Immature natural killer cell (primary cell): ENCODE data around the gene SIL1. TPM values are rescaled to one million over a fixed set of nuclear protein-coding genes. Genes with fewer than 3 reads are reported as not detected.
"Not testable (repeated sequence)": the region's sequence is repeated elsewhere in the genome, so short reads cannot be mapped to it uniquely, and the experiment has no call there.

Experiments
- DNase-seq, 3 donors: peaks; one replicate each; pipeline ENCODE4 v3.0.0; 2022; ENCODE audit warnings: mixed read lengths in 1 of 3
- H3K27ac Mint-ChIP-seq, 6 donors: one replicate each; pipeline ENCODE4 v1.8.0; 2020; ENCODE audit warnings: mixed read lengths in 6 of 6, mild to moderate bottlenecking in 5 of 6, inconsistent platforms in 4 of 6, moderate library complexity in 3 of 6
- H3K27me3 Mint-ChIP-seq, 3 donors: one replicate each; pipeline ENCODE4 v1.8.0; 2020 to 2021; ENCODE audit warnings: low read depth in 3 of 3, mild to moderate bottlenecking in 3 of 3, mixed read lengths in 3 of 3, moderate library complexity in 3 of 3, inconsistent platforms in 1 of 3
- H3K36me3 Mint-ChIP-seq, 3 donors: one replicate each; pipeline ENCODE4 v1.8.0; 2020; ENCODE audit warnings: mixed read lengths in 3 of 3, inconsistent platforms in 2 of 3, mild to moderate bottlenecking in 2 of 3
- H3K4me1 Mint-ChIP-seq, 2 donors: one replicate each; pipeline ENCODE4 v1.8.0; 2020; ENCODE audit warnings: inconsistent platforms in 2 of 2, mild to moderate bottlenecking in 2 of 2, mixed read lengths in 2 of 2, moderate library complexity in 1 of 2
- H3K4me3 Mint-ChIP-seq, 5 donors: one replicate each; pipeline ENCODE4 v1.8.0; 2020; ENCODE audit warnings: mild to moderate bottlenecking in 5 of 5, mixed read lengths in 5 of 5, inconsistent platforms in 3 of 5, moderate library complexity in 3 of 5
- H3K9me3 Mint-ChIP-seq, 6 donors: one replicate each; pipeline ENCODE4 v1.8.0; 2020; ENCODE audit warnings: mild to moderate bottlenecking in 6 of 6, mixed read lengths in 6 of 6, inconsistent platforms in 4 of 6, moderate library complexity in 3 of 6
- polyA plus RNA-seq, 3 donors: library from polyadenylated mRNA; unstranded; fragments of 300-500 nt; fragmentation: Illumina TruSeq; gene quantifications; one replicate each; pipeline ENCODE4 v1.2.3, GENCODE V29; 2021

Gene SIL1
- polyA plus RNA-seq, 3 donors from 2014 or later: 22.0 to 22.7 (median 22.1) TPM

DNA sequence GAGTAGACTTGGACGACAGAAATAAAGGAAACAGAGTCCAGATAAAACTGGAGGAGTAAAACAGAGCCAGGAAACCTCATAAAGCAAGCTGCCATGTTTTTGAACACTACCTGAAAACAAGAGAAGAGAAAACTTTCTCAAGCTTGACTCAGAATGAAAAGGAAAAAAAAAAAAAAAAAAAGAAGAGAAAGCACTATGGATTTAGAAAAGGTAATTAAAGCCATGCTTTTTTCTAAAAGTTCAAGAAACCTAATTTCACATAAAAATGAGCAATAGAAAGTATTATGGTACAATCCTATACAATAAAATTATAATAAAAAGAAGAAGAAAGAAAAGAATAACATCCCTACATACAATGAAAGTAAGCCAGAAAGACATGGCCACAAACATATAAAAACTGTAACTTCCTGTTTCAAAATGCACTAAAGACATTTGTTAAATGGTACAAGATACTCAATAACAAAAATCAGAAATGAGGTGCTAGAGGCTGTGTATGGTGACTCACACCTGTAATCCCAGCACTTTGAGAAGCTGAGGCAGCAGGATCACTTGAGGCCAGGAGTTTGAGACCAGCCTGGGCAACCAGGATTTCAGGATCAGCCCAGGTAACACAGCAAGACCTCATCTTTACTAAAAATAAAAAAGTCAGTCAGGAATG lies 129.5 kb downstream of the SIL1 start:
- Mint-ChIP-seq H3K4me1 (peaks cover 6 to 14% of the 10 kb centered on the region in 2 donors), H3K9me3 (no peaks in the 10 kb centered on the region), H3K27me3 (peaks cover 0 to 3% (median 1%) of the 10 kb centered on the region in 3 donors), H3K4me3 (no peak overlapping the region), H3K27ac (peak overlapping the region in 1 of 6 donors; percentile 10), H3K36me3 (no peaks in the 10 kb centered on the region)
- DNase-seq: no peak

DNA sequence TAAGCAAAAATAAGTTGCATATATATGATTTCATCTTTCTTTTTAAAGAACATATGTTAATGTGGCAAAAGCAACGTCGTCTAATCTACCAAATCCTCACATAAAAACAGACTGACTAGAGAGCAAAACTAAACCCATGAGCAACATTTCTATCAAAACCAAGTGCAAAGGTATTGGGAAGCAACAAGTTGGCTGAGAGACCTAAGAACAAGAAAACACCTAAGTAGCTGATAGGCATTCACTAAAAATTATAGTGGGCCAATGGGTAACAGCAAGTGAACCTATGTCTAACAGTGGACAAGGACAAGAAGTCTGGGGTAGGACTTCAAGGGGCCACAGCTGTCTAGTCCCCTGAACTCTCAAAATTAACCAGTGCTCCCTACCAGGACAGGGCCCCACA lies 130.1 kb downstream of the SIL1 start:
- peaks cover 0 to 3% (median 1%) of the 10 kb centered on the region in 3 donors for H3K27me3 Mint-ChIP-seq
- H3K27ac Mint-ChIP-seq: peak overlapping the region in 1 of 6 donors; percentile 10
- no peak overlapping the region for H3K4me3 Mint-ChIP-seq
- H3K4me1 Mint-ChIP-seq: peaks cover 6 to 14% of the 10 kb centered on the region in 2 donors
- no peak for DNase-seq
- H3K36me3 Mint-ChIP-seq: no peaks in the 10 kb centered on the region
- no peaks in the 10 kb centered on the region for H3K9me3 Mint-ChIP-seq

DNA sequence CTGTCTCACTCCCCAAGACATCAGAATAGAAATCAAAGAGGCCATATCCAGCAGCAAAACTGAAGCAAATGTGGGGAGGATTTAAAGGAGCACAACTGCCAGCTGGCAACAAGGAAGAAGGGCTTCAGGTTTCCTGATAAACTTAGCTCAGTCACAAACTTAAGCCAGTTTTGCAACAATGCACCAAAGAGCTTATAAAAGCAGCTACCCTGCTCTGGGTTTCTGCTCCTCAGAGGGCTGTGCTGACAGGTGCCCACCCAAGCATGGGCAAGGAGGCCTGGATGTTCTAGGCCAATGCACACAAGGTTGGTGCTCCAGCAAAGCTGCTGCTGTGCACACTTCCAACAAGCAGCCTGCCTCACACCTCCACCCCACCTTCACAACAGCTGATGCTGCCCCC lies 132.9 kb downstream of the SIL1 start:
- Mint-ChIP-seq H3K9me3 (no peaks in the 10 kb centered on the region), H3K4me3 (no peak overlapping the region), H3K27ac (no peak overlapping the region), H3K36me3 (peaks cover 0 to 3% (median 0%) of the 10 kb centered on the region in 3 donors), H3K4me1 (peaks cover 6 to 14% of the 10 kb centered on the region in 2 donors), H3K27me3 (peaks cover 0 to 3% (median 3%) of the 10 kb centered on the region in 3 donors)
- no peak for DNase-seq

DNA sequence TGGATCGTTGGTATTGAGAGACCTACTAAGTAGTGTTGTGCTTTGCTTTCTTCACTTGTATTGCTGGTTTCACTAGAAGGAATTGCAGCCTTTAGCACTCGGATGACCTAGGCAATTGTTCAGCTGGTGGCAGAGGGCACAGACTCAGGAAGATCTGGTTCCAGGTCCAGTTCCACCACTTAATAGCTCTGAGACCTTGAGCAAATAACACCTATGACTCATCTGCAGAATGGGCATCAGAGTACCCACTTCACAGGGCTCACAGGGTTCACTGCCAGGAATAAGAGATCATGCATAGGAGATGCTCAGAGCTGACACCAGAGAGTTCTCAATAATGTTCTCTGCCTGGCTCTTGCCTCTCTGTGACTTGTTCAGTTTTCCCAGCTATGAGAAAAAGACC lies 133.6 kb downstream of the SIL1 start:
- Mint-ChIP-seq H3K36me3 (peaks cover 0 to 3% (median 0%) of the 10 kb centered on the region in 3 donors), H3K9me3 (no peaks in the 10 kb centered on the region), H3K27me3 (peaks cover 0 to 3% (median 3%) of the 10 kb centered on the region in 3 donors), H3K27ac (no peak overlapping the region), H3K4me1 (peaks cover 6 to 14% of the 10 kb centered on the region in 2 donors), H3K4me3 (no peak overlapping the region)
- DNase-seq: no peak

DNA sequence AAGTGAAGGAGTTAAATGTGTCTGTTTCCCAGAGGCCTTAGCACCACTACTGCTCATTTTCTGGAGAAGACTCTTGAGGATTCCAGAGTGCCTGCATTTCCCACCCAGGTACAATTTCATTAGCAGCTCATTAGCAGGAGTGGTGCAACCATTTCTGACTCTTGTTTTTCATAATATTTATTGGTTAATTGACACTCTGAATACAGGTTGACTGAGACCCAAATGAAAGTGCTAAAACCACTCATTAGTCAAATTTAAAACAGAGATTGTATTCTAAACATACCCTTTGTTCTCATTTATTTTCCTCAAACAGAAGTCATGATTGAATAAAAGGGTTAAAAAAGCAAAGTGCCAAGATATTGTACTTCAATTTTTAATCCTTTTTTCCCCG lies 134.5 kb downstream of the SIL1 start:
- H3K27ac Mint-ChIP-seq: no peak overlapping the region
- peaks cover 0 to 3% (median 0%) of the 10 kb centered on the region in 3 donors for H3K36me3 Mint-ChIP-seq
- H3K9me3 Mint-ChIP-seq: no peaks in the 10 kb centered on the region
- H3K27me3 Mint-ChIP-seq: peaks cover 0 to 3% (median 3%) of the 10 kb centered on the region in 3 donors
- peaks cover 3 to 10% of the 10 kb centered on the region in 2 donors for H3K4me1 Mint-ChIP-seq
- no peak for DNase-seq
- no peak overlapping the region for H3K4me3 Mint-ChIP-seq

DNA sequence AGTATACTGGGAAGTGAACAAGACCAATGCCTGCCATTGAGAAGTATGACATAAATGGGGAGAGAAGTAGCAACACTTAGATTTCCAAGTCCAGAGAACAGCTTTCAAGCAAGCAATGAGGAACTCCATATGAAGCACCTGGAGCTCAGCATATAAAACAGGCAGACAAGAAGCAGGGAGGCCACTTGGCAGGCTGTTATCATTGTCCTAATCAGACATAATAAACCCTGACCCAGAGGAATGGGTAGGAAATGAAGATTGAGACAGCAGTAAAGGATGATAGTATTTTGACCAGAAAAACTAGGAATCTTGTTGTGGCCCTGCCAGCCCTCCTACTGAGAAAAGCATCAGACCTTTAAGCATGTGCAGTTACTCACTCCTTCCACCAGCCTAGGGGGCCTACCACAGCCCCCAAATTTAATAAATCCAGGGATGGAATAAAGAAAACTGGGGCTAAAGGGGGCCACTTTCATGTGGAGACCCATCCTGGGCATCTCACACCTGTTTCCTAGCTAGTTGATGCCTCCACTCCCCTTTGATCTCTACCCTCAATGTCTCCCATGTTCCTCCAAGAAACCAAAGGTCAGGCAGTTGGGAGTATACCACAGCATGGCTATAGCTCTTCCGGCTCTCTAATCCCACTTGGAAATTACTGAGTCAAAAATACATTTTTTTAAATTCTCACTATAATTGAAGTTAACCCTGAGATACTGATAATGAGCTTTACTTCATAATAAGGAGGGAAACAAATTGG lies 135.1 kb downstream of the SIL1 start:
- no peak overlapping the region for H3K4me3 Mint-ChIP-seq

DNA sequence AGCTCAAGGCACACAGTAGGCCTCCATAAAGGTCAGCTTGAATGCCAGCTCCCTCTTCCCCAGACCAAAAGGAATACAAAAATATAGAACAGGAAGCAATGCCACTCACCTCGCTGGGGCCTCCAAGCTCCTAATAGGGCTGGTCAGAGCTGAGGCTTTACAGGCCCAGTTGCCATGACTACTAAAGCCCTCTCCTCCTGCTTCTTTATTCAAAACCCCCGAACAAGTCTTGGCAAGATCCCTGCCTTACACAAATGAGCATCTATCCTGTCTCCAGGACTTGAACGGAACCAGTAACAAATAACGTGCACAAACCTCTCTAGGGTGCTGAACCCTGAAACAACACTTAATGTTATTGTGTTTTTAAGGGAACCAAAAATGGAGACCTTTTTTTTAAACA lies 136.3 kb downstream of the SIL1 start:
- H3K27ac Mint-ChIP-seq: no peak overlapping the region
- peaks cover 0 to 3% (median 0%) of the 10 kb centered on the region in 3 donors for H3K36me3 Mint-ChIP-seq
- H3K27me3 Mint-ChIP-seq: peaks cover 0 to 3% (median 0%) of the 10 kb centered on the region in 3 donors
- no peak overlapping the region for H3K4me3 Mint-ChIP-seq
- no peaks in the 10 kb centered on the region for H3K9me3 Mint-ChIP-seq
- DNase-seq: no peak
- no peaks in the 10 kb centered on the region for H3K4me1 Mint-ChIP-seq

More for the DNA sequence above, 135.1 kb downstream of the SIL1 start:
- DNase-seq: no peak
- Mint-ChIP-seq H3K27me3 (peaks cover 0 to 3% (median 2%) of the 10 kb centered on the region in 3 donors), H3K36me3 (peaks cover 0 to 3% (median 0%) of the 10 kb centered on the region in 3 donors), H3K27ac (no peak overlapping the region), H3K9me3 (no peaks in the 10 kb centered on the region), H3K4me1 (peaks cover 0 to 4% of the 10 kb centered on the region in 2 donors)

DNA sequence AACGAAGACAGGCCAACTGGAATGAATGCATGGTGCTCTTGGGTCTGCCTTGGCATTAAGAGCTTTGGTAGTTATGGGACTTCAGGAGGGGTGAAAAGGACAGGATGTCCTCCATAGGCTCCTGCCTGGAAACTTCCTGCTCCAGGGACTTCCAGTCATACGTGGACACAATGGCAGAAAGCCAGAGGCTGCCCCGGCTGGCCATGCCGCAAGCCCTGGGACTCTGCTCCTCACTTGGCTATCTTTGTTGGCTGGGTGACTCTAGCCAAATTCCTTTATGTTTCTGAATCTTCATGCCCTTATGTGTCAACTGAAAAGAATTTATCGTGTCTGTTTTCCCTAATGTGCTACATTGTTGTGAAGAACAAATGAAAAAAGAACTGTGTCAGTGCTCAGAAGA lies 136.9 kb downstream of the SIL1 start:
- H3K4me3 Mint-ChIP-seq: no peak overlapping the region
- peaks cover 0 to 3% (median 0%) of the 10 kb centered on the region in 3 donors for H3K36me3 Mint-ChIP-seq
- no peak overlapping the region for H3K27ac Mint-ChIP-seq
- H3K27me3 Mint-ChIP-seq: peaks cover 0 to 3% (median 0%) of the 10 kb centered on the region in 3 donors
- H3K9me3 Mint-ChIP-seq: no peaks in the 10 kb centered on the region
- no peak for DNase-seq
- H3K4me1 Mint-ChIP-seq: no peaks in the 10 kb centered on the region

DNA sequence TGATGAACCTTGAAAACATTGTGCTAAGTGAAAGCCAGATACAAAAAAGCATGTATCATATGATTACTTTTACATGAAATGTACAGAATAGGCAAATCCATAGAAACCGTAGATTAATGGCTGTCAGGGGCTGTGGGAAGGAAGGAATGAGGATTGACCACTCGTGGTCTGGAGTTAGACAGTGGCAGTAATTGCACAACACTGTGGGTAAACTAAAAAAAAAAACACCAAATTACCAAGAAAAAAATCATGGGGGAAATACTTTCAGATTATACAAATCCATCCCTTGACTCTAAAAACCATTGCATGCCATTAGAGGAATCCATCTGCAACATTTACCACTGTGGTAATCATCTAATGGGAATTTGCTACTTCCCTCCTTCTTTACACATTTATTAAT lies 140.0 kb downstream of the SIL1 start:
- no peak for DNase-seq
- Mint-ChIP-seq H3K36me3 (peaks cover 0 to 3% (median 0%) of the 10 kb centered on the region in 3 donors), H3K4me1 (no peaks in the 10 kb centered on the region), H3K9me3 (no peaks in the 10 kb centered on the region), H3K4me3 (no peak overlapping the region), H3K27me3 (peaks cover 0 to 3% (median 0%) of the 10 kb centered on the region in 3 donors), H3K27ac (no peak overlapping the region)

DNA sequence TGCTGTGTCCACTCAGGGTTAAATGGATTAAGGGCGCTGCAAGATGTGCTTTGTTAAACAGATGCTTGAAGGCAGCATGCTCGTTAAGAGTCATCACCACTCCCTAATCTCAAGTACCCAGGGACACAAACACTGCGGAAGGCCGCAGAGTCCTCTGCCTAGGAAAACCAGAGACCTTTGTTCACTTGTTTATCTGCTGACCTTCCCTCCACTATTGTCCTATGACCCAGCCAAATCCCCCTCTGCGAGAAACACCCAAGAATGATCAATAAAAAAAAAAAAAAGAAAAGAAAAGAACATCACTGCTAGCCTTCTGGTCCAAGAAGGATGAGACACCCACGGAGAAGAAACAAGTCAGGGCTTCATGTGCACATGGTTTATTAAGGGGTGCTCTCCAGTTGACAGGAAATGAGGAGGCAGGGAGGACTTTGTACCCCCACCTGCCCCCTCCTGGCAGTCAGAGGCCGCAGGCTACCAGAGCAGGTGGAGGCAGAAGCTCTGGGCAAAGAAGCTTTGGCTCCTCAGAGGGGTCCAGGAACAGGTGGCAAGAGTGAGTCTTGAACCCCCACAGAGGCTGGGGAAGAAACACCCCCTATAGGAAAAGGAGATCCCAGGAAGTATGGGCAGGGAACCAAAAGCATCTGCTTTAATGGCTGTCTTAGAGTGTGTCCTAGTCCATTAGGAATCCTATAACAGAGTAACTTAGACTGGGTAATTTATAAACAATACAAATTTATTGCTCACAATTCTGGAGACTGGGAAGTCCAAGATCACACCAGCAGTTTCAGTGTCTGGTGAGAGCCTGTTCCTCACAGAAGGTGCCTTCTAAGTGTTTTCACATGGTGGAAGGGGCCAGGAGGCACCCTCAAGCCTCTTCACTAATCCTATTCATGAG lies 140.9 kb downstream of the SIL1 start:
- not testable (repeated sequence) for H3K27me3 Mint-ChIP-seq, H3K36me3 Mint-ChIP-seq, DNase-seq, H3K4me1 Mint-ChIP-seq, H3K27ac Mint-ChIP-seq, H3K9me3 Mint-ChIP-seq, H3K4me3 Mint-ChIP-seq

DNA sequence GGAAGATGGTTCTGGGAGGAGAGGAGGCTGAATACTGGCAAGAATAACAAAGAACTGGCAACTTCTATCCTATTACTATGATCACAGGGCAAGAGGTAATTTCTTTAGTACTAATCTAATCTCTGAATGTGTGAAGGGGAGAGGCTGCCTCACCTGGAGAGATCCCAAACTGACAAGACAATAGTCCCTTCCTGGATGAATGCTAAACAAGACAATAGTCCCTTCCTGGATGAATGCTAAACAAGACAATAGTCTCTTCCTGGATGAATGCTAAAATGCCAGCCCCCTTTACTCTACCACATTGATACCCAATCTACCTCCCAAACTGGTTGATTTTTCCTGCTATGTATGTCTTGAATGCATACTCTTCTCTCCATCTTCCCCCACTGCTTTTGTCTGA lies 145.2 kb downstream of the SIL1 start:
- peaks cover 0 to 7% (median 4%) of the 10 kb centered on the region in 3 donors for H3K36me3 Mint-ChIP-seq
- no peaks in the 10 kb centered on the region for H3K27me3 Mint-ChIP-seq

DNA sequence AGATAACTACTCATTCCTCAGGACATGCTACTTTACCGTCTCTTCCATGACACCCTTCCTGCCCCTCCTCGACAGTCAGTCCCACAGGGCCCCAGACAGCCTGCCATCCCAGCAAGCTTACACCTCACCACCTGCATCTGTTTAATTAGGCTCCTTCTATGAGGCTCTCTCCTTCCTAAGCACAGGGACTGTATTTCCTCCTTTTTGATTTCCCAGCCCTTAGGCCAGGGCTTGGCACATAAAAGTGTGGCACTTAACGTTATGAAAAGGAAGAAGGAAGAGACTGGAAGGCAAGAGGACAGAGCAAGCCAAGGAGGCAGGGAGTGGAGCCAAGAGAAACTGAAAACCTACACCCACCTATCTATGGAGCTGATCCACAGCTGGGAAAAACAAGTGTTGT lies 146.8 kb downstream of the SIL1 start:
- H3K27ac Mint-ChIP-seq: no peak overlapping the region
- no peaks in the 10 kb centered on the region for H3K4me1 Mint-ChIP-seq
- H3K36me3 Mint-ChIP-seq: peaks cover 0 to 12% (median 4%) of the 10 kb centered on the region in 3 donors
- no peak overlapping the region for H3K4me3 Mint-ChIP-seq
- H3K27me3 Mint-ChIP-seq: no peaks in the 10 kb centered on the region
- no peaks in the 10 kb centered on the region for H3K9me3 Mint-ChIP-seq
- DNase-seq: no peak

More for the DNA sequence above, 145.2 kb downstream of the SIL1 start:
- Mint-ChIP-seq H3K27ac (no peak overlapping the region), H3K9me3 (no peaks in the 10 kb centered on the region), H3K4me1 (no peaks in the 10 kb centered on the region), H3K4me3 (no peak overlapping the region)
- no peak for DNase-seq

DNA sequence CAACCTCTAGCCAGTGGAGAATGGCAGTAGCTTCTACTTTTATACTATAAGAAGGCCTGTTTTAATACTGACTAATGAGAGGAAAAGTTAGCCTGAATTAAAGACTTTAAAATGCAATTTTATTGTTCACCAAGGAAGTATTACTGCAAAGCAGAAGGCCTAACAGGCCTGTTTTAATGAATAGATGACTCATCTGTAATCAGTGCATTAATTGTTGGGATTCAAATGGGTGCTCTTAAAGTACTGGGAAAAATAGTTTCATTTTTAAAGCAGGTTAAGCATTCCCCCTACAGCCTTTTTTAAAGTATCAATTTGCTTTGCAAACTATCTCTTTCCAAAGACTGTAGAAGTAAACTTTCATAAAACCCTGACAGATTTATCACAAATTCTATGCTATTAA lies 147.7 kb downstream of the SIL1 start:
- Mint-ChIP-seq H3K4me1 (no peaks in the 10 kb centered on the region), H3K9me3 (no peaks in the 10 kb centered on the region), H3K27me3 (no peaks in the 10 kb centered on the region), H3K36me3 (peaks cover 0 to 12% (median 4%) of the 10 kb centered on the region in 3 donors), H3K27ac (no peak overlapping the region), H3K4me3 (no peak overlapping the region)
- DNase-seq: no peak
